ENCODE data around the gene TSPAN5. TPM values are rescaled to one million over a fixed set of nuclear protein-coding genes. Genes with fewer than 3 reads are reported as not detected.
A peak's percentile ranks its signal among the peaks of the same experiment; 100 is the strongest.

Gene TSPAN5
- total RNA-seq, 1 donor from 2014 or later = 1.7 TPM

GRCh38 chr4:98630737-98631454, 27.5 kb downstream of the TSPAN5 start:
- intact Hi-C loops (cut with micrococcal nuclease) = no loop called here
- no peak overlapping the region for H3K27ac ChIP-seq (replicated peaks)

GRCh38 chr4:98627531-98628257, 30.7 kb downstream of the TSPAN5 start:
- H3K36me3 ChIP-seq = no peaks in the 10 kb centered on the region
- H3K27me3 ChIP-seq (ENCODE audit: low read depth) = no peaks in the 10 kb centered on the region
- H3K27ac ChIP-seq (replicated peaks) = no peak overlapping the region
- peaks cover 21% of the 10 kb centered on the region for H3K4me1 ChIP-seq
- no peak overlapping the region for H3K4me3 ChIP-seq
- intact Hi-C loops (cut with micrococcal nuclease) = no loop called here
- TF ChIP-seq CTCF (IDR thresholded peaks at IDR 0.05; ENCODE audit: borderline replicate concordance) = peak; percentile 8
- DNase-seq = no peak
- no peaks in the 10 kb centered on the region for H3K9me3 ChIP-seq (replicated peaks)

More at GRCh38 chr4:98630737-98631454, 27.5 kb downstream of the TSPAN5 start:
- no peak for DNase-seq
- H3K4me3 ChIP-seq = no peak overlapping the region
- no peaks in the 10 kb centered on the region for H3K36me3 ChIP-seq
- H3K9me3 ChIP-seq (replicated peaks) = no peaks in the 10 kb centered on the region
- TF ChIP-seq CTCF (IDR thresholded peaks at IDR 0.05; ENCODE audit: borderline replicate concordance) = no peak
- no peaks in the 10 kb centered on the region for H3K27me3 ChIP-seq (ENCODE audit: low read depth)
- peaks cover 21% of the 10 kb centered on the region for H3K4me1 ChIP-seq

GRCh38 chr4:98626350-98626749, 32.1 kb downstream of the TSPAN5 start:
- Histone ChIP-seq H3K36me3 (no peaks in the 10 kb centered on the region), H3K27ac (replicated peaks) (no peak overlapping the region), H3K9me3 (replicated peaks) (no peaks in the 10 kb centered on the region), H3K4me3 (no peak overlapping the region), H3K27me3 (ENCODE audit: low read depth) (no peaks in the 10 kb centered on the region), H3K4me1 (peaks cover 21% of the 10 kb centered on the region)
- intact Hi-C loops (cut with micrococcal nuclease) = no loop called here
- TF ChIP-seq CTCF (IDR thresholded peaks at IDR 0.05; ENCODE audit: borderline replicate concordance) = no peak
- peak; percentile 18 for DNase-seq

- H3K27me3 ChIP-seq (ENCODE audit: low read depth) = no peaks in the 10 kb centered on the region
- DNase-seq = no peak
- no peak for TF ChIP-seq CTCF (IDR thresholded peaks at IDR 0.05; ENCODE audit: borderline replicate concordance)
- intact Hi-C loops (cut with micrococcal nuclease) = no loop called here
- H3K9me3 ChIP-seq (replicated peaks) = no peaks in the 10 kb centered on the region
- peaks cover 21% of the 10 kb centered on the region for H3K4me1 ChIP-seq
- H3K4me3 ChIP-seq = no peak overlapping the region
- H3K27ac ChIP-seq (replicated peaks) = no peak overlapping the region
- H3K36me3 ChIP-seq = no peaks in the 10 kb centered on the region
Observed at GRCh38 chr4:98625920-98626319, 32.5 kb downstream of the TSPAN5 start.

GRCh38 chr4:98625399-98625798, 33.0 kb downstream of the TSPAN5 start:
- Histone ChIP-seq H3K36me3 (no peaks in the 10 kb centered on the region), H3K4me1 (peaks cover 21% of the 10 kb centered on the region), H3K27me3 (ENCODE audit: low read depth) (no peaks in the 10 kb centered on the region), H3K9me3 (replicated peaks) (no peaks in the 10 kb centered on the region), H3K4me3 (no peak overlapping the region), H3K27ac (replicated peaks) (no peak overlapping the region)
- intact Hi-C loops (cut with micrococcal nuclease) = no loop called here
- TF ChIP-seq CTCF (IDR thresholded peaks at IDR 0.05; ENCODE audit: borderline replicate concordance) = no peak
- no peak for DNase-seq

All from left ventricle myocardium inferior (tissue), 1 donor.